Stimulated activated CD8-positive, alpha-beta memory T cell treated with anti-CD3 and anti-CD28 coated beads, Interleukin-7, amount 100 ng/mL, for 1 hour (primary cell): ENCODE results near the gene MT1HL1.
"Not testable (repeated sequence)": the region's sequence is repeated elsewhere in the genome, so short reads cannot be mapped to it uniquely, and the experiment has no call there.

Experiments used
- DNase-seq, 2 donors: peaks; one replicate each; pipeline ENCODE4 v3.0.0-alpha.2; 2020; ENCODE audit warnings: low read depth in 2 of 2

The MT1HL1 gene

GRCh38 chr1:237016626-237017025 is 12.4 kb upstream of the MT1HL1 start:
- no peak for DNase-seq

- DNase-seq: no peak
Observed at GRCh38 chr1:237013608-237014007, 9.4 kb upstream of the MT1HL1 start.

GRCh38 chr1:237012788-237013383 is 8.6 kb upstream of the MT1HL1 start:
- DNase-seq: no peak

- DNase-seq: no peak
Observed at GRCh38 chr1:237012361-237012760, 8.1 kb upstream of the MT1HL1 start.

GRCh38 chr1:237011432-237011831 is 7.2 kb upstream of the MT1HL1 start:
- no peak for DNase-seq

- DNase-seq: no peak
Observed at GRCh38 chr1:237009611-237010010, 5.4 kb upstream of the MT1HL1 start.

GRCh38 chr1:237007147-237007881 is 3.1 kb upstream of the MT1HL1 start:
- DNase-seq: no peak

GRCh38 chr1:237005674-237006073 is 1.4 kb upstream of the MT1HL1 start:
- DNase-seq: no peak

GRCh38 chr1:237003516-237003915 is 725 bp downstream of the MT1HL1 start:
- DNase-seq: no peak

- no peak for DNase-seq
Observed at GRCh38 chr1:237000191-237000590, 4.0 kb downstream of the MT1HL1 start.

- DNase-seq: no peak
Observed at GRCh38 chr1:236998546-236998945, 5.7 kb downstream of the MT1HL1 start.

- no peak for DNase-seq
Observed at GRCh38 chr1:236997882-236998281, 6.4 kb downstream of the MT1HL1 start.

GRCh38 chr1:236997361-236997760 is 6.9 kb downstream of the MT1HL1 start:
- no peak for DNase-seq

GRCh38 chr1:236994450-236994849 is 9.8 kb downstream of the MT1HL1 start:
- no peak for DNase-seq

- no peak for DNase-seq
Observed at GRCh38 chr1:236992449-236992848, 11.8 kb downstream of the MT1HL1 start.

- DNase-seq: no peak
Observed at GRCh38 chr1:236990052-236990445, 14.2 kb downstream of the MT1HL1 start.

GRCh38 chr1:236989290-236990051 is 14.8 kb downstream of the MT1HL1 start:
- no peak for DNase-seq

- no peak for DNase-seq
Observed at GRCh38 chr1:236983818-236984217, 20.4 kb downstream of the MT1HL1 start.

GRCh38 chr1:236982380-236982779 is 21.9 kb downstream of the MT1HL1 start:
- DNase-seq: no peak

GRCh38 chr1:236981431-236981830 is 22.8 kb downstream of the MT1HL1 start:
- DNase-seq: not testable (repeated sequence)

GRCh38 chr1:236980673-236981072 is 23.6 kb downstream of the MT1HL1 start:
- no peak for DNase-seq

GRCh38 chr1:236979149-236979900 is 24.9 kb downstream of the MT1HL1 start:
- no peak for DNase-seq
